DMS79 (cell line): Measurements from ENCODE around the gene ZNF441.
A peak's percentile ranks its signal among the peaks of the same experiment; 100 is the strongest.
"Not testable (repeated sequence)": the region's sequence is repeated elsewhere in the genome, so short reads cannot be mapped to it uniquely, and the experiment has no call there.

ENCODE experiments used
- DNase-seq: peaks from one replicate; lab custom pipeline; 2025; lab: John Stamatoyannopoulos, UW

ZNF441 gene

DNA sequence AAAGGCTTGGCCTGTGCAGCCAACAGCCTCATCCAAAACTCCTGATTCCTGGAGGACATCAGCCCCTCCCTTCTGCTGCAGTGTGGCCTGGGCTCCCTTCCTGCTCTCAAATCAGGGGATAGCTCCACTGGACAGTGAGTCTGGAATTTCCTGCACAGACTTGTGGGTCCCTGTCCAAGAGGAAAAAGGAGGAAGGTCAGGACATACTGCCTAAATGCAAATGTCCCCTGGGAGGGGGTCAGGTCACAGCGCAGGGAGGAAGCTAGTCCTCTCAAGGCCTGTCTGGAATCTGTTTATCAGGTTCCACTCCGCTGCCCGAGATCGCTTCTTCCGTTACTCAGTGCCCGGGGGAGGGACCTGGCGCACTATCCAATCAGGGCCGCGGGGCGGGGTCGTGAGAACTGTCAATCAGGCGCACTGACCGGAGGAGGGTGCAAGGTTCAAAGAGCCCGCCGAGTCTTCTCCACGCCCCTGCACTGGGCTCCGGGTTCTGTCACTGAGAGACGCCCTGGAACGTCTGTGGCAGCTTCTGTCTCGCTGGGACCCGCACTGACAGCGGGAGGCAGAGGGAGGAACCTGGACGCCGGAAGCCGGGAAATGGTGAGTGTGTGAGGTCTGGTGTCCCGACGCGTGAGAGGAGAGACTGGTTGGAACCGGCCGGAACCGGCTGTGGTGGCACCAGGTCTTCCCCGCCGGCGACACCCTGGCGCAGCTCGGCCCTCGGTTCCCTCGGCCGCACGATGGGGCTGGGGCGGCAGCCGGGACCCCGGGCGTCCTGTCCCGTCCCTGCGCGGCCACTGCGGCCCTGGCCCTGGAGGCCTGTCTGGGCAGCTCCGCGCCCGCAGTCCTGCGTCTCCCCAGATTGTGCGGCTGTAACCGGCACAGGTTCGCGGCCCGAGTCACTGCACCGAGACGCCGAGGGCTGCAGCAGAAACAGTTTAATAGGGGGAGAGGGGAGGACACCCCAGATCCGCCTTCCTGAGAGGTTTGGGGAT is at the start of gene ZNF441:
ZNF441 (plus strand) TSS at position 404 of the 995 bp plus-strand sequence; CDS start at position 598, 194 bp downstream.
- DNase-seq: peak; percentile 92

DNA sequence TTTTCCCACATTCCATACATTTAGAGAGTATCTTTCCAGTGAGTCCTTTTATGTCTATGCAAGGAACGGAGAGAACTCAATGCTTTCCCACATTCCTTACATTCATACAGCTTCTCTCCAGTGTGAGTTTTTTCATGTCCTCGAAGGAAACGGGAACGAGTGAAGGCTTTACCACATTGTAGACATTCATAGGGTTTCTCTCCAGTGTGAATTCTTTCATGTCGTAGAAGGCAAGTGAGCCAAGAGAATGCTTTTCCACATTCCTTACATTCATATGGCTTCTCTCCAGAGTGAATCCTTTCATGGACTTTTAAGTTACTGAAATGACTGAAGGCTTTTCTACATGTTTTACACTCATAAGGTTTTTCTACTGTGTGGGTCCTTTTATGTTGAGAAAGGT is 45.1 kb upstream of the ZNF441 start:
- DNase-seq: no peak

DNA sequence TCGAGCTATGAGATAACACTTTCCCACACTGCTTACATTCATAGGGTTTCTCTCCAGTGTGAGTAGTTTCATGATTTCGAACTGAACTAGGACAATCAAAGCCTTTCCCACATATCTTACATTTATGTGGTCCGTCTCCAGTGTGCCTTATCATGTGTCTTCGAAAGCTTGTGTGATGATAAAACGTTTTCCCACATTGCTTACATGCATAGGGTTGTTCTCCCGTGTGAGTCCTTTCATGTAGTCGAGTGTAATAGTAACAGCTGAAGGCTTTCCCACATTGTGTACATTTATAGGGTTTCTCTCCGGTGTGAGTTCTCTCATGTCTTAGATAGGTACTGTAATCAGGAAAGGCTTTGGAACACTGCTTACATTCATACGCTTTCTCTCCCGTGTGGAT is 44.4 kb upstream of the ZNF441 start:
- no peak for DNase-seq

DNA sequence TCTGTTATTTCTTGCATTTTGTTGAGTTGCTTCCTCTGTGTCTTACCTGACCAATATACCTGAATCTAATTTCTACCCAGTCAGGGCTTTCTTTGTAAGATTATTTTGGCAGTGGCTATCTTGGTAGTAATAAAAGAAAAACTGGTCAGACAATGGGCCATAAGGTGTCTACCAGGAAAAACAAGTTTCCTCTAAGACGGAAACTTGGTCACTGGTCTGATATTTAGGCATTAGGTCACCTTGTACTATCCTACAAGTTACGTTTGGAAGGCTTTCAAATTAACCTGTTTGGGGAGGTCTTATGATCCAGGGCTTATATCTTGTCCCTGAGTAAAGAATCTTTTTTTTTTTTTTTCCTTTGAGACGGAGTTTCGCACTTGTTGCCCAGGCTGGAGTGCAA is 37.2 kb upstream of the ZNF441 start:
- no peak for DNase-seq

DNA sequence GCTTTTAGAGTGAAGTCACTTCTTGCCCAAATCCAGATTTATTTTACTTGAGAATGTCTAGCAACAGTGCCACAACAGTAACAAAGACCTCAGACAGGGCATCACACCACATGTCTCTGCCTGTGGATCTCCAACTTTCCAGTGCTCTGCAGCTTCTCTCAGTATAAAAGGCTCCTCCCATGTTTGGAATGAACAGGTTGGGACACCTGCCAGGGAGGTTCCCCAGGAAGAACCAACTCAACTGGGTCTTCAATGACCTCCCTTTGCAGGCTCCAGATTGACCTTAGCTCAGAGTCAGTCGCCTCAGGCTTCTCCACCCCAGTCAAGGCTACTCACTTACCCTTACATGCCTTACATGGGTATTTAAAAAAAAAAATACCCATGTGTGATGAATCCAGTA is 31.4 kb upstream of the ZNF441 start:
- DNase-seq: no peak

DNA sequence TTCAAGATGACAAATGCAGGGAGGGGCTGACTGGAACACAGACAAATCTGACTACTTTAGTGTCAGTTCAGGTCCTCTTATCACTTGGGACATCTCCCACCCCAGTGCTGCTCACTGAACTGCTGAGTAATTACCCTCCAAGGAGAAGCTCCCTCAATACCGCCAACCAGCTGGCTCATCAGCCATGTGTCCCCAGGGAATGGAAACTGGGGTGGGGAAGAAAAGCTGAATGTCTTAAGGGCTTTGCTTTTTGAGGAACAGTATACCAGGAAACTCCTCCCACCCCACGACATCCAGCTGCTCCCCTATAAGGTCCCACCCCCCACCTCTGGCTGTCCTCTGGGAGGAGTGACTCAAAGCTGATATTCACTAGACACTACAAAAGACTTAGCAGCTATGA is 30.1 kb upstream of the ZNF441 start:
- no peak for DNase-seq

DNA sequence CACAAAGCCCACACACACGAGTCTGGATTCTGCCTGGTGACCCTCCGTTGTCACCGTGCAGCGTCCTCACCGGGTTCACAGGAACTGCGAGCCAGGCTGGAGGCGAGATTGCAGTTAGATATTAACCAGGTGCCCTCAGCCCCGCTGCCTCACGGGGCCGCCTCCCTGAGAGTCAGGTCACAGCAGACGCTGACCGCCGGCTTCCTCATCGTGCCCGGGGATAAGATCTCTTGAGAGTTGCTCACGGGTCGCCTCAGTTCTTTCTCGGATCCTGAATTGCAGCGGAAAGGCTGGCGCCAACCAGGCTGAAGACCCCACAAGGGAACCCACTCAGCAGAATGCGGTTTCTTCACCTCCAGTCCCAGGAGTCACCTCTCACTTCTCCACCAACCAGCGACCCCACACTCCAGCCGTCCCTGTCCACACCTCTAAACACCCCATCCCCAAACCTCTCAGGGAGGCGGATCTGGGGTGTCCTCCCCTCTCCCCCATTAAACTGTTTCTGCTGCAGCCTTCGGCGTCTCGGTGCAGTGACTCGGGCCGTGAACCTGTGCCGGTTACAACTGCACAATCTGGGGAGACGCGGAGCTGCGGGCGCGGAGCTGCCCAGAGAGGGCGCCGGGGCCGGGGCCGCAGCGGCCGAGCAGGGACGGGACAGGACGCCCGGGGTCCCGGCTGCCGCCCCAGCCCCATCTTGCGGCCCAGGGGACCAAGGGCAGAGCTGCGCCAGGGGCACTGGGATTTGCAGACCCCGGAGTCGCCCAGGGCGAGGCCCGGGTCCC is 28.6 kb upstream of the ZNF441 start:
- peak; percentile 23 for DNase-seq

DNA sequence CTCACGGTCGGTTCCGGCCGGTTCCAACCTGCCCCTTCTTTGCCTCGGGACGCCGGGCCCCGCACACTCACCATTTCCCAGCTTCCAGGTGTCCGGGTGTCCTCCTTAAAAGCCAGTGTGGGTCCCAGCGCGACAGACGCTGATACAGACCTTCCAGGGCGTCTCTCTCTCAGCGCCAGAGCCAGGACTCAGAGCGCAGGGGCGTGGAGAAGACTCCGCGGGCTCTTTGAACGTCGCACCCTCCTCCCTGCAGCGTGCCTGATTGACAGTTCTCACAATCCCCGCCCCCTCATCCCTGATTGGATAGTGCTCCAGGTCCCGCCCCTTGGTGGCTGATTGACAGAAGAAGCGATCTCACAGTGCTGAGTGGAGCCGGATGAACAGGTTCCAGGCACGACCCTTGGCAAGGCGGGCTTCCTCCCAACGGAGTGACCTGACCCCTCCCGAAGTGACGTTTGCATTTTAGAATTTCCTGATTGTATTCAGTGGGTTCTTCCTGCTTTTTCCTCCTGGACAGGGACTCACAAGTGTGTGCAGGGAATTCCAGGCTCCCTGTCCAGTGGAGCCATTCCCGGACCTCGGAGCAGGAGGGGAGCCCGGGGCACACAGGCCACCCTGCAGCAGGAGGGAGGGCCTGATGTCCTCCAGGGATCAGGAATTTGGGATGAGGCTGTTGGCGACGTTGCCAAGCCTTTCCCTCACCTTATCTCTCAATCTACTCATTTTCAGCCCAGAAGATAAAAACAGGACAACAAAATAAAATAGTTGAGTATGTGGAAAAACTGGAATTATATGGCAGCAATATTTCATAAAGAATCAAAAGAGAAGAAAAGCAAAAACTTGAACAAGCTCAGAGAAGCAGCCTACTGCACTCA is 27.8 kb upstream of the ZNF441 start, which contains the start of gene ZNF823:
ZNF823 (minus strand) TSS at position 201 of the 875 bp plus-strand sequence; CDS start at position 74, 127 bp downstream.
- peak; percentile 99 for DNase-seq

DNA sequence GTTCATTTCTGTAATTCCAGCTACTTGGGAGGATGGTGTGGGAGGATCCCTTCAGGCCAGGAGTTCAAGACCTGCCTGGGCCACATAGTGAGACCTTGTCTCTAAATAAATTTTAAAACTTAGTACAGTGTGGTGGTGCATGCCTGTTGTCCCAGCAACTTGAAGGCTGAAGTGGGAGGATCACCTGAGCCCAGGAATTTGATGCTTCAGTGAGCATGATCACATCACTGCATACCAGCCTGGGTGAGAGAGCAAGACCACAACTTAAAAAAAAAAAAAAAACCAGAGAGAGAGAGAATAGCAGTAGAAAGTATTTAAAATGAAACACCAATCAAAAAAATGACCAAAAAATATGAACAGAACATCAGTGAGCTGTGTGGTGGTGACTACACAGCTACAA is 20.9 kb upstream of the ZNF441 start:
- DNase-seq: no peak

DNA sequence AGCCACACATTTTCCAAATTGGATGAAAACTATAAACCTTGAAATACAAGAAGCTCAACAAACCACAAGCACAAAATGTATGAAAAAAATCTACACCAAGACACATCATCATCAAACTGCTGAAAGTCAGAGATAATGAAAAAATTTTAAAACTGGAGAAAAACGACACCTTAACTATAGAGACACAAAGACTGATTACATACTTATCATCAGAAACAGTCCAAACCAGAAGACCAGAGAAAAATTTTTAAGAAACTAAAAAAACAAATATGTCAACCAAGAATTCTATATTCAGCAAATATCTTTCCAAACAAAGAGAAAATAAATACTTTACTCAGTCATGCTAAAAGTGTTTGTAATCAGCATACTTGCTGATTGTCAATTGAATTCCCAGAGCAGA is 19.5 kb upstream of the ZNF441 start:
- DNase-seq: no peak

DNA sequence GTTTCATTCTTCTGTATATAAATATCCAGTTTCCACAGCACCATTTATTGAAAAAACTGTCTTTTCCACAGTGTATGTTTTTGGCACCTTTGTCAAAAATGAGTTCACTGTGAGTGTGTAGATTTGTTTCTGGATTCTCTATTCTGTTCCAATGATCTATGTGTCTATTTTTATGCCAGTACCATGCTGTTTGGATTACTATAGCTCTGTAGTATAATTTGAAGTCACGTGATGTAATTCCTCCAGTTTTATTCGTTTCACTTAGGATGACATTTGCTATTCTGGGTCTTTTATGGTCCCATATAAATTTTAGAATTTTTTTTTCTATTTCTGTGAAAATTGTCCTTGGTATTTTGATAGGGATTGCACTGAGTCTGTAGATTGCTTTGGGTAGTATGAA is 17.0 kb upstream of the ZNF441 start:
- no peak for DNase-seq

DNA sequence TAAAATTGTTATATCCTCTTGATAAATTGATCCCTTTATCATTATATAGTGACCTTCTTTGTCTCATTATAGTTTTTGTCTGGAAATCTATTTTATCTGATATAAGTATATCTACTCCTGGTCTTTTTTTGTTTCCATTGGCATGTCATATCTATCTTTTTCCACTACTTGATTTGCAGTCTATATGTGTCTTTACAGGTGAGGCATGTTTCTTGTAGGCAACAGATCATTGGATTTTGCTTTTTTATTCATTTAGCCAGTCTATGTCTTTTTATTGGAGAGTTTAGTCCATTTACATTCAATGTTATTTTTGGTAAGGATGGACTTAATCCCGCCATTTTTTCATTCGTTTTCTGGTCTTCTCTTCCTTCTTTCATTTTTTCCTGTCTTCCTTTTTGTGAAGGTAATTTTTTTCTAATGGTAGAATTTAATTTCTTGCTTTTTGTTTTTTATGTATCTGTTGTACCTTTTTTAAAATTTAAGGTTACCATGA is 14.5 kb upstream of the ZNF441 start:
- DNase-seq: no peak

DNA sequence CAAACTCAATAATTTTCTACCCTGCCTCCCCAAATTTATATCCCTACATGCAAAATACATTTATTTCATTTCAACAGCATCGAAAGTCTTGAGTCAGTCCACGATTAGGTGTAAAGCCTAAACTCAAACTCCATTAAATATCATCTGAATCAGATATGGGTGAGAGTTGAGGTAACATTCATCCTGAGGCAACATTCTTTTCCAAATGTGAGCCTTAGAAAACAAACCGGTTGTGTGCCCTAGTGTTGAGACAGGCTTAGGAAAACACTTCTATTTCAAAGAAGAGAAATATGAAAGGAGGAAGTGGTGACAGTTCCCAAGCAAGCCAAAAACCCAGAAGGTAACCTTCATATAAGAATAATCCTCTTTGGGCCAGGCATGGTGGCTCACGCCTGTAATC is 12.1 kb upstream of the ZNF441 start:
- DNase-seq: no peak

DNA sequence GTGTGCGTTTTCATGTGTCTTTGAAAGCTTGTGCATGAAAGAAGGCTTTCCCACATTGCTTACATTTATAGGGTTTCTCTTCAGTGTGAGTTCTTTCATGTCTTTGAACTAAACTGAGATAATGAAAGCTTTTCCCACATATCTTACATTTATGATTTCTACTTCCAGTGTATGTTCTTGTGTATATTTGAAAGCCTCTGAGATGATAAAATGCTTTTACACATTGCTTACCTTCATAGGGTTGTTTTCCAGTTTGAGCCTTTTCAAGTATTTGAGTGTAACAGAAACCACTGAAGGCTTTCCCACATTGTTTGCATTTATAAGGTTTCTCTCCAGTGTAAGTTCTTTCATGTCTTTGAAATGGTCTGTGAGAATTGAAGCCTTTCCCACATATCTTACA is 9.8 kb upstream of the ZNF441 start:
- DNase-seq: no peak

DNA sequence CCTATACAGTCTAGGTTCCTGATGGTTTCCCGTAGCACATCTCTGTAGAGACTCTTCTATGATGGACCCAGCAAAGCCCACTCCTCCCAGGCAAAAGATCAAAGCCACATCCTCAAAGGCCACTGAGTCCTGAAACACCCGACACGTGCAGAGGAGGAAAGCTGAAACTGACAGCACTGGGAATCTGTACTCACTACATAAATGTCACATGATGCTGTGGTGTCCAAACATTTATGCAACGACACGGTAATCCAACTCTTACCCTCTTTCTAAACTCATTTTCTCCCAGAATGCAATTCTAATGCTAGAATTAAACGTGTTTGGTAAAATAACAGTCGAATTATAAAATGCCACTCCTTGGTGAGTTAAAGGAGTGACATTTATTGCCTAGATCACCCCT is 7.0 kb upstream of the ZNF441 start:
- DNase-seq: no peak

DNA sequence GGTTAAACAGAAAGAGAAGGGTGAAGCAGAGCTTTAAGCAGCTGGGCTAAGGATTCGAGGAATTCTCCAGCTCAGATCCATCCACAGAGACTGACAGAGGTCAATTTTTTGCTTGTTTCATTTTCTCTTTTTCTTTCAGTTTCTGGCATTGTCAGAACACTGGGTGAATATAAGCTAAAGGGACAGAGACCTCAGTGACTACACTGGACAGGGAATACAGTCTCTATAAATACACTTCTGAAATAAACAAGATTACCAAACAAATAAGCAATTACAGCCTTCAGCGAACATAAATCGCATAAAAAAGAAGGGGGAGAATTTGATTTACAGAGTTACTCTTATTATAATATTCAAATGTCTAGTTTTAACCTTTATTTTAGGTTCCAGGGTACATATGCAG is 3.7 kb upstream of the ZNF441 start:
- DNase-seq: no peak

DNA sequence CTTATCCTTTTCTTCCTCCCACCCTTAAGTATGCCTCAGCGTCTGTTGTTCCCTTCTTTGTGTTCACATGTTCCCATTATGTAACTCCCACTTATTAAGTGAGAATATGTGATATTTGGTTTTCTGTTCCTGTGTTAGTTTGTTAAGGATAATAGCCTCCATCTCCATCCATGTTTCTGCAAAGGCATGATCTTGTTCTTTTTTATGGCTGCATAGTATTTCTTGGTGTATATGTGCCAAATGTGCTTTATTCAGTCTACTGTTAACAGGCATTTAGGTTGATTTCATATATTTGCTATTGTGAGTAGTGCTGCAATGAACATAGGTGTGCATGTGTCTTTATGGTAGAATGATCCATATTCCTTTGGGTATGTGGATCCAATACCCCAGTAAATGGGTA is 3.2 kb upstream of the ZNF441 start:
- no peak for DNase-seq

DNA sequence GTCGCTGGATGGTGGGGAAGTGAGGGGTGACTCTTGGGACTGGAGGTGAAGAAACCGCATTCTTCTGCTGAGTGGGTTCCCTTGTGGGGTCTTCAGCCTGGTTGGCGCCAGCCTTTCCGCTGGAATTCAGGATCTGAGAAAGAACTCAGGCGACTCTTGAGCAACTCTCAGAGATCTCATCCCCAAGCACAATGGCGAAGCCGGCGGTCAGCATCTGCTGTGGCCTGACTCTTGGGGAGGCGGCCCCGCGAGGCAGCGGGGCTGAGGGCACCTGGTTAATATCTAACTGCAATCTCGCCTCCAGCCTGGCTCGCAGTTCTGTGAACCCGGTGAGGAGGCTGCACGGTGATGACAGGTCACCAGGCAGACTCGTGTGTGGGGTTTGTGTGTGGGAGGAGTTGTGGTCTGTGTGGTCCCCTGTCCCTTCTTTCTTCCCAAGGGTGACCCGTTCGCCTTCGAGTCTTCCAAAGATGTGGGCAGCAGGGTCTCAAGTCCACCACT is 883 bp downstream of the ZNF441 start:
- DNase-seq: peak; percentile 9

DNA sequence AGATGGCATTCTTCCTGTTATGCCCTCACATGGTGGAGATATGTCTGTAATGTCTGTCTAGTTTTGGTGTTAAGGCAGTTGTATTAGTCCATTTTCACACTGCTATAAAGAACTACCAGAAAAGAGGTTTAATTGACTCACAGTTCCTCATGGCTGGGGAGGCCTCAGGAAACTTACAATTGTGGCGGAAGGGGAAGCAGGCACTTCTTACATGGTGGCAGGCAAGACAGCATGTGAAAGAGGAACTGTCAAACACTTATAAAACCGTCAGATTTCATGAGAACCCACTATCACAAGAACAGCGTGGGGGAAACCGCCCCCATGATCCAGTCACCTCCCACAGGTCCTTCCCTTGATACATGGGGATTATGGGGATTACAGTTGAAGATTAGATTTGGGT is 3.2 kb downstream of the ZNF441 start:
- DNase-seq: no peak

DNA sequence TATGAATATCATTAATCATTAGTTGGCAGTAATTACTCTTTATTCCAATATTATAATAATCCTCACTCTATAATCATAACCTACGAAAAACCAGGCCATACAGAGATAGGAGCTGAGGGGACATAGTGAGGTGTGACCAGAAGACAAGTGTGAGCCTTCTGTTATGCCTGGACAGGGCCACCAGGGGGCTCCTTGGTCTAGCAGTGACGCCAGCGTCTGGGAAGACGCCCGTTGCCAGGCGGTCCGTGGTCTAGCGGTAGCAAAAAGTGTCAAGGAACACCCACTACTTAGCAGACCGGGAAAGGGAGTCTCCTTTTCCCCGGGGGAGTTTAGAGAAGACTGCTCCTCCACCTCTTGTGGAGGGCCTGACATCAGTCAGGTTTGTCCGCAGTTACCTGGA is 4.7 kb downstream of the ZNF441 start:
- DNase-seq: not testable (repeated sequence)

DNA sequence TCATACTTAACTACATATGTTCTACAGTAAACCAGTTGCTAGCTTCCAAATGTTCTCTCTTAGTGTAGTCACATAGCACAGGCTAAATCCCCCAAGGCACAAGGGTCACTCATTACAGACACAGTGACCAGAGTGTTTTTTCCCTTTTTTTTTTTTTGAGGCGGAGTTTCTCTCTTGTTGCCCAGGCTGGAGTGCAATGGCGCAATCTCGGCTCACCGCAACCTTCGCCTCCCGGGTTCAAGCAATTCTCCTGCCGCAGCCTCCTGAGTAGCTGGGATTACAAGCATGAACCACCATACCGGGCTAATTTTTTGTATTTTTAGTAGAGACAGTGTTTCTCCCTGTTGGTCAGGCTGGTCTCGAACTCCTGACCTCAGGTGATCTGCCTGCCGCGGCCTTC is 9.9 kb downstream of the ZNF441 start:
- DNase-seq: not testable (repeated sequence)
